ENCODE data around the gene PHIP. TPM values are rescaled to one million over a fixed set of nuclear protein-coding genes. Genes with fewer than 3 reads are reported as not detected.

The PHIP gene
- total RNA-seq, 4 donors from 2014 or later = 17.1 to 38.5 (median 25.7) TPM

DNA sequence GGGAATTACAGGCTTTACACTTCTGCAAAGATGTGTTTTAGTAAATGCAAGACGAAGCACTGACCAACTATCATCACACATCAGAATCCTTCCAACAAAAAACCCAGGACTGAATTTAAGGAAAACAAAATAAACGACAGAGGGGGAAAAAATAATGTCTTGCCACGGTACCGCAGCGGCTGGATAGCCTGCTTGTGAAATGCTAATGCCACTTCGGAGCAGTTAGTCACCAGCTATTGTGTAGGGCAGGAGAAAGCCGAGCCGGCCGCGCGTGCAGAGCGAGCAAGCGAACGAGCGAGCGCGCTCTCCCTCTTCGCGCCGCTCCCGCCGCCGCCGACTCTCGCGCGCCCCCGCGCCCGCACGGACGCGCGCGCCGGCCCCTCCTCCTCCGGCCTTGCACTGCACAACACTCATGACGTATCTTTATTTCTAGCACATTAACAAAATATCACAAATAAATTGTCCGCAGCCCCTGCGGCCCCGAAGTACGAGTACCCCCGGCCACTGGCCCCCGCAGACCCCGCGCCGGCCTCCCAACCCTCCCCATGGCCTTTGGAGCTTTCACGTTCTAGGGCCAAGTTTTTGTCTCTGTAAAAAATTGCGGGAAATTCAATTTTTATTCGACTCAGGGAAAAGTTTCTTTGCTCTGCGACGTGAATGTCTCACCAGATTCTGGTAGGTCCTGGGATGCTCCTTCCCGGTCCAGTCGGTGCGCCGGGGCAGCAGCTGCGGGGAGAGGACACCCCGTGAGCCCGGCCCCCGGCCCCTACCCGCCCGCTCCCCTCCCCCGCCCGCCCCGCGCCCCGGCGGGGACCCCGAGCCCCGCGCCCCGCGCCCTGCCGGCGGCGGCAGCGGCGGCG is 1.0 kb downstream of the PHIP start:
- no peaks in the 10 kb centered on the region for H3K9me3 ChIP-seq
- no peaks in the 10 kb centered on the region for H3K27me3 ChIP-seq
- WGBS = under 1% methylated on average over 56 of the region's 79 CpGs
- H3K4me1 ChIP-seq = peaks cover 38% of the 10 kb centered on the region
- H3K27ac ChIP-seq = peak overlapping the region; percentile 99
- no peaks in the 10 kb centered on the region for H3K36me3 ChIP-seq
- peak; percentile 92 to 94 for DNase-seq (ENCODE audit: low spot score in 2 of 2)
- H3K4me3 ChIP-seq = peak overlapping the region; percentile 87
- TF ChIP-seq, protein P1, sequence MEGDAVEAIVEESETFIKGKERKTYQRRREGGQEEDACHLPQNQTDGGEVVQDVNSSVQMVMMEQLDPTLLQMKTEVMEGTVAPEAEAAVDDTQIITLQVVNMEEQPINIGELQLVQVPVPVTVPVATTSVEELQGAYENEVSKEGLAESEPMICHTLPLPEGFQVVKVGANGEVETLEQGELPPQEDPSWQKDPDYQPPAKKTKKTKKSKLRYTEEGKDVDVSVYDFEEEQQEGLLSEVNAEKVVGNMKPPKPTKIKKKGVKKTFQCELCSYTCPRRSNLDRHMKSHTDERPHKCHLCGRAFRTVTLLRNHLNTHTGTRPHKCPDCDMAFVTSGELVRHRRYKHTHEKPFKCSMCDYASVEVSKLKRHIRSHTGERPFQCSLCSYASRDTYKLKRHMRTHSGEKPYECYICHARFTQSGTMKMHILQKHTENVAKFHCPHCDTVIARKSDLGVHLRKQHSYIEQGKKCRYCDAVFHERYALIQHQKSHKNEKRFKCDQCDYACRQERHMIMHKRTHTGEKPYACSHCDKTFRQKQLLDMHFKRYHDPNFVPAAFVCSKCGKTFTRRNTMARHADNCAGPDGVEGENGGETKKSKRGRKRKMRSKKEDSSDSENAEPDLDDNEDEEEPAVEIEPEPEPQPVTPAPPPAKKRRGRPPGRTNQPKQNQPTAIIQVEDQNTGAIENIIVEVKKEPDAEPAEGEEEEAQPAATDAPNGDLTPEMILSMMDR (IDR thresholded peaks at IDR 0.05) = no peak
- TF ChIP-seq EP300 (IDR thresholded peaks at IDR 0.05) (no peak), POLR2A (IDR thresholded peaks at IDR 0.05) (peak in 1 of 2 donors; percentile 27), POLR2AphosphoS5 (IDR thresholded peaks at IDR 0.05) (peak in 2 of 3 donors; percentile 16 to 56)

DNA sequence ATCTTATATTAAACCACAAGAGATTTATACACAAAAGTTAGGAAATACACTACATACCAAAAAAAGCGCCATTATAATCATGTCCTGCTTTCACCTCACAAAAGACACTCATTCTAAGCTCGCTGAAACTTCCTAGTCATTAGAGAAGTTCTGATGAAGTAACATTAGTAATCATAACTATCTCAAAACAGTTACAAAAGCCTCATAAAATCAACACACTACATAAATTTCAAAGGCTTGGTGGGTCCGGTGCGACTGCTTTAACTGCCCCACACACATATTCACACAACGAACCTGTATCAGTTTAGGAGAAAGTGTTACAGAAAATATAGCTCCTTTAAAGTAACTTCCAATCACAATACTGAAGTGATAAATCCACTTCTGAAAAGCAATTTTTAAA is 1.9 kb downstream of the PHIP start:
- Histone ChIP-seq H3K27me3 (no peaks in the 10 kb centered on the region), H3K4me1 (peaks cover 38% of the 10 kb centered on the region), H3K27ac (peak overlapping the region; percentile 99), H3K9me3 (no peaks in the 10 kb centered on the region), H3K36me3 (no peaks in the 10 kb centered on the region), H3K4me3 (peak overlapping the region; percentile 87)
- TF ChIP-seq EP300 (IDR thresholded peaks at IDR 0.05) (no peak), POLR2A (IDR thresholded peaks at IDR 0.05) (no peak), POLR2AphosphoS5 (IDR thresholded peaks at IDR 0.05) (no peak)
- TF ChIP-seq, protein P1 (IDR thresholded peaks at IDR 0.05) = no peak
- 5% methylated on average over 5 of the region's 5 CpGs for WGBS
- no peak for DNase-seq (ENCODE audit: low spot score in 2 of 2)

DNA sequence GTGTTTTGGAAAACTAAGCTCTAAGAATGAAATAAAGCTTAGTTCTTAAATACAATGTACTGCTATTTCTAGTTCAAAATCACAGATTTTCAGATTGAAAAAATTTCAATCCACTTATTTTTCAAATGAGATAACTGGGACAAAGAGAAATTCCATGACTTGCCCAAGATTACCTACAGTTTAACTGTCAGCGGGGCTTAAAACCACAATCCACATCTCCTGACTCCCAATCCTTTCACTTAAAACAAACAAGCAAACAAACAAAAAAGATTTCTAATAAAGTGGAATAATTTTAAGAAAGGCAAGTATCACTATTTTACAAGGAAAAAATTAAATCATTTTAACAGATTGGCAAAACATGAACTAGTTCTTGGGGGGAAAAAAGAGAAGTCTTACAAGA is 4.2 kb downstream of the PHIP start:
- TF ChIP-seq POLR2A (IDR thresholded peaks at IDR 0.05) = no peak
- H3K9me3 ChIP-seq = no peaks in the 10 kb centered on the region
- H3K4me1 ChIP-seq = peaks cover 28% of the 10 kb centered on the region
- WGBS = 88% methylated on average over 1 of the region's 1 CpG
- no peaks in the 10 kb centered on the region for H3K36me3 ChIP-seq
- H3K27me3 ChIP-seq = no peaks in the 10 kb centered on the region
- H3K27ac ChIP-seq = no peak overlapping the region
- H3K4me3 ChIP-seq = no peak overlapping the region
- no peak for DNase-seq (ENCODE audit: low spot score in 2 of 2)

DNA sequence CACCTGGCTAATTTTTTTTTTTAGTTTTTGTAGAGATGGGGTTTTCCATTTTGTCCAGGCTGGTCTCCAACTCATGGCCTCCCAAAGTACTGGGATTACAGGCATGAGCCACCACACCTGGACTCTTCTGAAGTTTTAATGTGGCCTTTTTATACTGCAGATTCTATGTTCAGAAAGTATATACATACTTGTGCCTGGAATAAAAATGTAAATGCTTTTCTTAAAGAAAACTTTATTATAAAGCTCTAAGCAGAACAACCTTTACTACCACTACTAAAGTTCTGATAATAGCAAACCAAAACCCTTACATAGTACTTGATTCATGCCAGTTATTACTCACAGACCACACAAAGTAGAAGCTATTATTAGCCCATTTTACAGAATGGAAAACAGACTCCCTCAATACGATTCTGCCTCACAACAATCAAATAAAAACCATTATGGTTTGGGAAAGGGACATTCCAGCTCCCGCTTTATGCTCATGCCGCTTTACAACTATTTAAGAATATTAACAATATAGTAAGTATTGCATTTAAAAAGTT is 5.3 kb downstream of the PHIP start:
- peaks cover 28% of the 10 kb centered on the region for H3K4me1 ChIP-seq
- TF ChIP-seq EP300 (IDR thresholded peaks at IDR 0.05) (no peak), POLR2A (IDR thresholded peaks at IDR 0.05) (no peak), POLR2AphosphoS5 (IDR thresholded peaks at IDR 0.05) (no peak)
- TF ChIP-seq, protein P1 (IDR thresholded peaks at IDR 0.05) = no peak
- DNase-seq (ENCODE audit: low spot score in 2 of 2) = no peak
- H3K27ac ChIP-seq = no peak overlapping the region
- H3K36me3 ChIP-seq = no peaks in the 10 kb centered on the region
- 98% methylated on average over 3 of the region's 3 CpGs for WGBS
- no peaks in the 10 kb centered on the region for H3K9me3 ChIP-seq
- H3K4me3 ChIP-seq = no peak overlapping the region
- no peaks in the 10 kb centered on the region for H3K27me3 ChIP-seq

DNA sequence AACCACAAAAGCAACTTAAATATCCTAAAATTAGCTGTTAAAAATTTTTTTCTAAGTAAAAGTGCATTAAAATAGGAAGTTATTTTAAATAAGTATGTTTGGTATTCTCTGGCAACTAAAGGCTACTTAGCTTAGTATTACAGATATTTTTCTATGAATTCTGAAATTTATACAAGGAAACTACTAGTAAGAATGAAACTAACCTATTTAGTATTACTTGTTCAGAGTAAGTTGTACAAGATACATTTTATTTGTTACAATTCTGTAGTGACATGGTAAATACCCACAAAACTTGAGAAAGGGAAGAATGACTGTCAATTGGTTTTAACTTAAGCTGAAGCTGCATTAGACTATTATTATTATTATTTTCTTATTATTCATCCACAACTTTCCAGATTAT is 6.5 kb downstream of the PHIP start:
- H3K4me1 ChIP-seq = peaks cover 27% of the 10 kb centered on the region
- H3K36me3 ChIP-seq = no peaks in the 10 kb centered on the region
- no peak overlapping the region for H3K4me3 ChIP-seq
- H3K9me3 ChIP-seq = no peaks in the 10 kb centered on the region
- no peak for TF ChIP-seq POLR2A (IDR thresholded peaks at IDR 0.05)
- no peak for TF ChIP-seq POLR2AphosphoS5 (IDR thresholded peaks at IDR 0.05)
- TF ChIP-seq, protein P1 (IDR thresholded peaks at IDR 0.05) = no peak
- TF ChIP-seq EP300 (IDR thresholded peaks at IDR 0.05) = no peak
- no peak overlapping the region for H3K27ac ChIP-seq
- DNase-seq (ENCODE audit: low spot score in 2 of 2) = no peak
- H3K27me3 ChIP-seq = no peaks in the 10 kb centered on the region

Data from suprapubic skin (tissue), 4 donors.